HK-2 (cell line): ENCODE measurements around the gene IRF1.

Experiments
- DNase-seq: peaks from one replicate; pipeline ENCODE4 v3.0.0-alpha.2; 2018; ENCODE audit not compliant: unreplicated experiment

The IRF1 gene

GRCh38 chr5:132474881-132475496 lies 15.6 kb downstream of the IRF1 start:
- no peak for DNase-seq

- no peak for DNase-seq
Measured at GRCh38 chr5:132474131-132474723, 16.3 kb downstream of the IRF1 start.

GRCh38 chr5:132473668-132474067 lies 16.9 kb downstream of the IRF1 start:
- no peak for DNase-seq

GRCh38 chr5:132473019-132473531 lies 17.5 kb downstream of the IRF1 start:
- no peak for DNase-seq

- no peak for DNase-seq
Measured at GRCh38 chr5:132472431-132472830, 18.1 kb downstream of the IRF1 start.

GRCh38 chr5:132471944-132472343 lies 18.6 kb downstream of the IRF1 start:
- DNase-seq = peak; percentile 83

GRCh38 chr5:132471151-132471907 lies 19.2 kb downstream of the IRF1 start:
- peak; percentile 36 for DNase-seq

GRCh38 chr5:132470596-132470995 lies 20.0 kb downstream of the IRF1 start:
- DNase-seq = no peak

- no peak for DNase-seq
Measured at GRCh38 chr5:132470010-132470392, 20.6 kb downstream of the IRF1 start.

GRCh38 chr5:132469380-132470009 lies 21.1 kb downstream of the IRF1 start:
- DNase-seq = no peak

GRCh38 chr5:132468656-132469379 lies 21.8 kb downstream of the IRF1 start:
- no peak for DNase-seq

GRCh38 chr5:132467287-132467984 lies 23.1 kb downstream of the IRF1 start:
- no peak for DNase-seq

GRCh38 chr5:132466433-132467286 lies 23.9 kb downstream of the IRF1 start:
- DNase-seq = no peak

GRCh38 chr5:132465059-132465707 lies 25.4 kb downstream of the IRF1 start:
- DNase-seq = no peak

- DNase-seq = no peak
Measured at GRCh38 chr5:132464156-132464939, 26.2 kb downstream of the IRF1 start.

- DNase-seq = no peak
Measured at GRCh38 chr5:132463811-132464155, 26.8 kb downstream of the IRF1 start.

GRCh38 chr5:132462856-132463745 lies 27.5 kb downstream of the IRF1 start:
- no peak for DNase-seq

- no peak for DNase-seq
Measured at GRCh38 chr5:132462333-132462732, 28.2 kb downstream of the IRF1 start.
